HG03280 (cell line): ENCODE measurements around the gene EHD2.
"Not testable (repeated sequence)": the region's sequence is repeated elsewhere in the genome, so short reads cannot be mapped to it uniquely, and the experiment has no call there.

Experiments
- ATAC-seq: cut with Tn5 transposase; IDR thresholded peaks from one replicate; pipeline ENCODE4 v1.9.1; 2021; ENCODE audit warnings: mild to moderate bottlenecking, moderate library complexity; ENCODE audit not compliant: unreplicated experiment

EHD2 gene, protein sequence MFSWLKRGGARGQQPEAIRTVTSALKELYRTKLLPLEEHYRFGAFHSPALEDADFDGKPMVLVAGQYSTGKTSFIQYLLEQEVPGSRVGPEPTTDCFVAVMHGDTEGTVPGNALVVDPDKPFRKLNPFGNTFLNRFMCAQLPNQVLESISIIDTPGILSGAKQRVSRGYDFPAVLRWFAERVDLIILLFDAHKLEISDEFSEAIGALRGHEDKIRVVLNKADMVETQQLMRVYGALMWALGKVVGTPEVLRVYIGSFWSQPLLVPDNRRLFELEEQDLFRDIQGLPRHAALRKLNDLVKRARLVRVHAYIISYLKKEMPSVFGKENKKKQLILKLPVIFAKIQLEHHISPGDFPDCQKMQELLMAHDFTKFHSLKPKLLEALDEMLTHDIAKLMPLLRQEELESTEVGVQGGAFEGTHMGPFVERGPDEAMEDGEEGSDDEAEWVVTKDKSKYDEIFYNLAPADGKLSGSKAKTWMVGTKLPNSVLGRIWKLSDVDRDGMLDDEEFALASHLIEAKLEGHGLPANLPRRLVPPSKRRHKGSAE

DNA sequence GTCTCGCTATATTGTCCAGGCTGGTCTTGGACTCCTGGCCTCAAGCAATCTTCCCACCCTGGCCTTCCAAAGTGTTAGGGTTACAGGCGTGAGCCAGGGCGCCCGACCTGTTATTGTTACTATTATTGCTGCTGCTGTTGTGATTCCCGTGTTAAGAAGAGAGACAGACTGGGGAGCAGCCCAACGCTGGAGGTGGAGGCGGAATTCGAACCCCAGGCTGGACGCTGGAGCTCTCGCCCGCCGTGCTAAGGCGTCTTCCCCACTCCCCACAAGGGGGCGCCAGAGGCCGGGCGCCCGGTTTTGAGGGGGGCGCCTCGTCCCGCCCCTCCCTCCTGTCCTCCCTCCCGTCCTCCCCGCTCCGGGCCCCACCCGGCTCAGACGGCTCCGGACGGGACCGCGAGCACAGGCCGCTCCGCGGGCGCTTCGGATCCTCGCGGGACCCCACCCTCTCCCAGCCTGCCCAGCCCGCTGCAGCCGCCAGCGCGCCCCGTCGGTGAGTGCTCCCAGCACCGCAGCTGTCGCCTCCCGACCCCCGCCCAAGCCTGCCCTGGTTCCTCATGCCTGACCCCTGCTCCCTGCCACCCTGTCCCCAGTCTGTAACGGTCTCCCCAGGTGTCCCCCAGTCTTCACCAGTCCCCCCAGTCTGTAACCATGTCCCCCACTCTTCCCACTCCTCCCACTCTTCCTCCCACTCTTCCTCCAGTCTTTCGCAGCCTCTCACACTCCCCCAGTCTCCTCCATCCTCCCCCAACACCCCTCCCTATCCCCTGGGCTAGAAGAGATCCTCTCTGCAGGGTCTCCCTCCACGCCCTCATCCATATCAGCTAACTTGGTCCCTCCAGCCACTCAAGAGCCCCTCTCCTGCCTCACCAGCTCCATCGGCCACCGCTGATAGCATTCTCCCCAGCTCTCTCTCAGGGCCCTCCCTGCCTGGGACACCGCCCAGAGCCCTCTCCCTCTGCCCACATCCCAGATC is at the start of gene EHD2:
TSS of gene EHD2 (plus strand) at position 377 of the 976 bp plus-strand sequence. CDS start 3,191 bp downstream, outside the sequence.
- ATAC-seq = no peak

DNA sequence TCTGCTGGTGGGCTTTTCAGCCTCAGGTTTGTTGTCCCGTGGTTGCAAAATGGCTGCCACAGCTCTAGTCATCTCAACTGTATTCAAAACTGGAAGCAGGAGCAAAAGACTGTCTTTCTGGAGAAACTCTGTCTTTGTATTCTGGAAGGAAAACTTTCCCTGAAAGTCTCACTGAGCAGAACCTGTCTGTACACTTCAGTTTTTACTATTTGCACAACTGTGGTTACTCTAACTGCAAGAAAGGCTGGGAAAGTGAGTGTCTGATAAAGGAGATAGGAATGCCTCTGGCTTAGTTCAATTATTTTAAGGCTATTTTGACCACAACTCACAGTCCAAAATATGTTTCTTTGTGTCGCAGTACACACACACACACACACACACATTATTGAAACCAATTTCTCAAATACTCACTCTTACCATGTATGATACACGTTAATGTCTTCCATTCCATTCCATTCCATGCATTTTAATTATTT is 49.7 kb upstream of the EHD2 start:
- ATAC-seq = no peak

- ATAC-seq = no peak
Observed at GRCh38 chr19:47663911-47664771, 49.1 kb upstream of the EHD2 start.

- not testable (repeated sequence) for ATAC-seq
Observed at GRCh38 chr19:47668556-47668955, 44.7 kb upstream of the EHD2 start.

DNA sequence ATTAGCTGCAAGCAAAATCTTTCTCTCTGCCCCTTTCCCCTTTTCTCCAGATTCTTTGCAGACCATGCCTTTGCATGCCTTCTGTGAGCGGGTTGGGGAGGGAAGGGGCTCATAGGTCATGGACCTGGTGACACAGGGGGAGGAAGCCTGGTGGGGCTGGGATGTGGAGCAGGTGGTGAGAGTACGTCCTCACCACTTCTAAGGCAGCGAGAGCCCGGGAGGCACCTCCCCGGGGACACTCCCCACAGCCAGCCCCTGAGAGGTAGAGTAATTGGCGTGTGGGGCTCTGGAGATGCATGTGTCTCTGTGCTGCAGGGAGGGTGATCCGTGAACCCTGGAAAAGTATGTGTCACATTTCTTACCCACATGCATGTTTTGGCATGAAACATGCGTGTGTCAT is 42.5 kb upstream of the EHD2 start:
- no peak for ATAC-seq

- ATAC-seq = no peak
Observed at GRCh38 chr19:47671499-47671898, 41.7 kb upstream of the EHD2 start.

DNA sequence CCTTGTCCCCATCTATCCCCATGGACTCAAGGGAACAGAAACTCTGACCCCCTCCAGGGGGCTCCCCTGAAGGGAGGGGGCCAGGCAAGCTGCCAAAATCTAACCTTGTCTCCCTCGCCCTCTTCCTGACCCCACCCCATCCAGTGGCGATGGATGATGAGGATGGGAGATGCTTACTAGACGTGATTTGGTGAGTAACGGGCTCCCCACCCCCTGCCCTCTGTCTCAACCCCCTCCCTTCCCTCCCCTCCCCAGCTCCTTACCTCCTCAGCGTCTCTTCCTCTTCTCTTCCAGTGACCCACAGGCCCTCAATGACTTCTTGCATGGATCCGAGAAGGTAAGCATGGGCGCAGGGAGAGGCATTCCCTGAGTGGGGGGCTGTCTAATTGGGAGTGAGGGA is 39.8 kb upstream of the EHD2 start:
- ATAC-seq = no peak

- no peak for ATAC-seq
Observed at GRCh38 chr19:47674548-47674947, 38.7 kb upstream of the EHD2 start.

GRCh38 chr19:47675271-47675670 is 38.0 kb upstream of the EHD2 start:
- ATAC-seq = no peak

DNA sequence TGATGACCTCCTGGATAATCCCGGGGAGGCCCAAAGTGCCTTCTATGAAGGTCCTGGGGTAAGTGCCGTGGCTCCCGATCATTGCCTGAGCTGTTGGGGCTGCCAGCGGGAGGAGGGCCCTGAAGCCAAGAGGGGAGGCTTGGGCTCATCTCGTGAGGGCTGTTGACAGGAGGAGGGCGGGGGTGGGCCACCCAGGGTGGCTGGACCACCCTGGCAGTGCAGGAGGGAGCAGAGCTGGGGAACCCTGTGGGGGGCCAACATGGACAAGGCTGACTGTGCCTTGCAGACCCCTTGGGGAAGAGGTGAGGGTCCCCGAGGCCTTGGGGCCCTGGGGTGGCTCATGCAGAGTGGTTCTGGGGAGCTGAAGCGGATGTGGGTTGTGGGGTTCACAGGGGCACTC is 37.4 kb upstream of the EHD2 start:
- ATAC-seq = no peak

DNA sequence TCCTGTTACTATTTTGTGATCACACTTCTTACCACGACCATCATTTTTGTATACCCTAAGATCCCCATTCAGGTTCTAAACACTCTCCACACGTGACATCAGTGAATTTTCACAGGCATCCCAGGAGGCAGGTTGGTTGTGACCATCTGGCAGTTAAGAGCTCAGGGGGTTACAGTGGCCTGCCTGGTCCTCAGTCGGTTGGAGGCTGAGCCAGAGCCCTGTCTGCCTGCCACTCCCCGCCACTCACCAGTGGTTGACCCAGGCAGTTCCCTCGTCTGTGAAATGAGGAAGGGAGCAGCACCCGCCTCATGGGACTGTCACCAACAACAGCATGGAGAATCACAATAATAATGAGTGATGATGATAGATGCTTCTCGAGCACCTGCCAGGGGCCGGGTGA is 36.4 kb upstream of the EHD2 start:
- ATAC-seq = no peak

GRCh38 chr19:47679251-47679900 is 33.8 kb upstream of the EHD2 start:
- no peak for ATAC-seq

DNA sequence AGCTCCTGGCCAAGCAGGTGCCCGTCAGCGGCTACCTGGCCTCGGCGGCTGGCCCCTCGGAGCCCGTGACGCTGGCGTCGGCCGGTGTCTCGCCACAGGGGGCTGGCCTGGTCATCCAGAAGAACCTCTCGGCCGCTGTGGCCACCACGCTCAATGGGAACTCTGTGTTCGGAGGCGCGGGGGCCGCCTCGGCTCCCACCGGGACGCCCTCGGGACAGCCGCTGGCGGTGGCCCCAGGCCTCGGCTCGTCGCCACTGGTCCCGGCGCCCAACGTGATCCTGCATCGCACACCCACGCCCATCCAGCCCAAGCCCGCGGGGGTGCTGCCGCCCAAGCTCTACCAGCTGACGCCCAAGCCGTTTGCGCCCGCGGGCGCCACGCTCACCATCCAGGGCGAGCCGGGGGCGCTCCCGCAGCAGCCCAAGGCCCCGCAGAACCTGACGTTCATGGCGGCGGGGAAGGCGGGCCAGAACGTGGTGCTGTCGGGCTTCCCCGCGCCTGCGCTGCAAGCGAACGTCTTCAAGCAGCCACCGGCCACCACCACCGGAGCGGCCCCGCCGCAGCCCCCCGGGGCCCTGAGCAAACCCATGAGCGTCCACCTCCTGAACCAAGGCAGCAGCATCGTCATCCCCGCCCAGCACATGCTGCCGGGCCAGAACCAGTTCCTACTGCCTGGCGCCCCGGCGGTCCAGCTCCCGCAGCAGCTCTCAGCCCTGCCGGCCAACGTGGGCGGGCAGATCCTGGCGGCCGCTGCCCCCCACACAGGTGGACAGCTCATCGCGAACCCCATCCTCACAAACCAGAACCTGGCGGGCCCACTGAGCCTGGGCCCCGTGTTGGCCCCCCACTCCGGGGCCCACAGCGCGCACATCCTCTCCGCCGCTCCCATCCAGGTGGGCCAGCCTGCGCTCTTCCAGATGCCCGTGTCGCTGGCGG is 33.0 kb upstream of the EHD2 start:
- ATAC-seq = no peak

DNA sequence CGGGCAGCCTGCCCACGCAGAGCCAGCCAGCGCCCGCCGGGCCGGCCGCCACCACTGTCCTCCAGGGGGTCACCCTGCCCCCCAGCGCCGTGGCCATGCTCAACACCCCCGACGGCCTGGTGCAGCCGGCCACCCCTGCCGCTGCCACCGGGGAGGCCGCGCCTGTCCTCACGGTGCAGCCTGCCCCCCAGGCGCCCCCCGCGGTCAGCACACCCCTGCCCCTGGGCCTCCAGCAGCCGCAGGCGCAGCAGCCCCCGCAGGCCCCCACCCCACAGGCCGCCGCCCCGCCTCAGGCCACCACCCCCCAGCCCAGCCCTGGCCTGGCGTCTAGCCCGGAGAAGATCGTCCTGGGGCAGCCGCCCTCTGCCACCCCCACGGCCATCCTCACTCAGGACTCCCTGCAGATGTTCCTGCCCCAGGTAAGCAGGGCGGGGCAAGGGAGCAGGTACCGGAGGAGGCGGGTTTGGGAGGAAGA is 32.3 kb upstream of the EHD2 start:
- ATAC-seq = no peak

DNA sequence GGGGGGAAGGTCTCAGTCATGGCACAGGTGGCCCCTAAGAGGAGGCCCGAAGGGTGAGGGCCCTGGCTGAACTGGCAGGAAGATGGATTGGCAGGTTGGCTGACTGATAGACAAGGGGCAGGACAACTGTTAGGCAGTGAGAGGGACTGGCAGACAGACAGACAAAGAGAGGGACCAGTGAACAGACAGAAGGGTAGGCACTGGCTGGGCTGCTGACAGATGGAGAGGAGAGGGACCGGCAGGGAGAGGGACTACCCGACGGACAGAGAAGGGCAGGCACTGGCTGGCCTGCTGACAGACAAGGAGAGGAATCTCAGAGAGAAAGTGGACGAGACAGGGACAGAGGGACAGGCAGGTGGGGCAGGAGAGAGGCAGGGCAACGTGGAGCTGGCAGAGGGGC is 31.8 kb upstream of the EHD2 start:
- ATAC-seq = no peak

GRCh38 chr19:47681936-47682335 is 31.3 kb upstream of the EHD2 start:
- ATAC-seq = no peak

DNA sequence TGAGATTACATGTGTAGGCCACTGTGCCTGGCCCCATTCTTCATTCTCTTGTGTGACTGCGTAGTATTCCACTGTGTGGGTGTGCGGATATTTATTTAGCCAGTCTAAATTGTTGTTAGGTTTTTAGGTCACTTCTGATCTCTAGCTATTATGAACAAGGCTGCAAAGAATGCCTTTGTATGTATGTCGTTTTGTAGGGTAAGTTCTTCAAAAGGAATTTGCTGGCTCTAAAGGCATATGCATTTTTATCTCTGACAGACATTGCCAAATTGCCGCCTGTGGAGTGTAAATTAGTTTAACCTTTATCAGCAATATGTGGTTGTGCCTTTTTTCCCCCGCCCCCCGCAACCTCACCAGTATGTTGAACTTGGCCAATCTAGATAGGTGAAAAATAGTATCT is 30.3 kb upstream of the EHD2 start:
- no peak for ATAC-seq

GRCh38 chr19:47686679-47687450 is 26.4 kb upstream of the EHD2 start:
- no peak for ATAC-seq
